ENCODE results near the gene ZNF423.

Gene ZNF423

DNA sequence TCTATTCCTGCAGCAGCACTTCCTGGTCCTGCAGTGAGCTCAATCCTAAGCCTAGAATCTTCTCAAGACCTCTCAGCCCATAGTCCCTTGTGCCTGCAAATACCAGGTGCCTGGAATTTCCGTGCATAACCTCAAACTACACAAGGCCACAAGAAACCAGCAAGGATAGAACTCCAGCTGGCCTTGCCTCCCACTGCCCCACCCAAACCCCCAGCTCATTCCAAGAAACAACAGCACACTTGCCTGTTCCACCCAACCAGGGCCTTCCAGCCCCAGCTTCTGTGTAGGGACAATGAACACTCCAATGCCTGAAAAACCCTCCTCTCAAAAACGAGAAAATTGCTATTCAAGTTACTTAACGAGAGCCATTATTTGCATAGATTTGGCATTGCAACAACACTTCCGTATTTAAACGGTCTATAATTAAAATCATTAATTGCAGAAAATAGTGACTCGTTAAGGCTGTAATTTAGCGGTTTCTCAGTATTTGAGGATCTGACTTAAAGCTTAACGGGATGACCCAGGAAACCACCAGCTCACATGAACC lies 335.3 kb downstream of the ZNF423 start:
- Histone ChIP-seq H2BK5ac (ENCODE audit: low read depth, low read length, poor library complexity, severe bottlenecking) (no peak overlapping the region), H3K27me3 (ENCODE audit: control insufficient read depth in 1 of 2, insufficient read depth in 1 of 2, low read length in 2 of 2) (no peaks in the 10 kb centered on the region), H3K18ac (ENCODE audit: low read depth in 1 of 2, low read length in 2 of 2) (no peak overlapping the region), H2BK12ac (ENCODE audit: low read length in 2 of 2) (no peak overlapping the region), H3K9me3 (ENCODE audit: control insufficient read depth, low read length) (no peaks in the 10 kb centered on the region), H2AFZ (ENCODE audit: low read depth, low read length) (no peak overlapping the region), H3K4ac (ENCODE audit: low read depth in 1 of 2, low read length in 2 of 2) (no peak overlapping the region), H3K4me1 (ENCODE audit: control insufficient read depth, insufficient read depth, low read depth, low read length) (no peaks in the 10 kb centered on the region), H3K4me2 (ENCODE audit: low read length, poor library complexity, severe bottlenecking) (no peak overlapping the region), H3K79me1 (replicated peaks; ENCODE audit: low read length, poor library complexity, severe bottlenecking) (no peaks in the 10 kb centered on the region), H3K14ac (ENCODE audit: low read length in 2 of 2) (no peak overlapping the region), H4K91ac (ENCODE audit: low read length) (no peak overlapping the region), H4K8ac (ENCODE audit: low read length) (no peak overlapping the region), H3K36me3 (ENCODE audit: control insufficient read depth in 1 of 2, insufficient read depth in 2 of 2, low read depth in 1 of 2, low read length in 2 of 2) (peaks cover 7 to 24% of the 10 kb centered on the region in 2 experiments), H3K23ac (ENCODE audit: low read length in 2 of 2) (no peak overlapping the region), H3K27ac (ENCODE audit: low read length, poor library complexity, severe bottlenecking) (no peak overlapping the region), H3K4me3 (ENCODE audit: insufficient read depth in 1 of 2, low read depth in 1 of 2, low read length in 2 of 2) (no peak overlapping the region), H2AK5ac (ENCODE audit: low read length, severe bottlenecking) (no peak overlapping the region), H3K9ac (ENCODE audit: low read length) (no peak overlapping the region), H2BK15ac (ENCODE audit: low read depth, poor library complexity, severe bottlenecking) (no peak overlapping the region), H2BK120ac (ENCODE audit: low read depth, low read length) (no peak overlapping the region)
- 96% methylated on average over 8 of the region's 8 CpGs for WGBS
- no peak for DNase-seq

DNA sequence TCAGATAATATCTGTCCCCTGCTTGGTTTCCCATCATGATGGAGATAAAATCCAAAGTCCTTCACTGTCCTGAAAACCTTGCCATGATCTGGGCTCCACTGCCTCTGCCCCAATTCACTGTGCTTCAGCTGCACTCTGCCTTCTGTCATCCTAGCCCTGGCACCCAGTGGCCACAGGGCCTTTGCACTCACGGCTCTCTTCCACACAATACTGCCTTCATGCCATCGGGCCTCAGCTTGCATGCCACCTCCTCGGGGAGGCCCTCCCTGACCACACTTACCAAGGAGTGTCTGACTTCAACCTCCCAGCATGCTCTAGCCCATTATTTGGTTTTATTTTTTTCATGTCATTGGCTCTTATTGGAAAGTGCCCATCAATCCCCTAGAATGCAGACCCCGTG lies 336.2 kb downstream of the ZNF423 start:
- H3K23ac ChIP-seq (ENCODE audit: low read length in 2 of 2): no peak overlapping the region
- no peak overlapping the region for H3K9ac ChIP-seq (ENCODE audit: low read length)
- no peak overlapping the region for H3K4ac ChIP-seq (ENCODE audit: low read depth in 1 of 2, low read length in 2 of 2)
- no peak overlapping the region for H3K4me2 ChIP-seq (ENCODE audit: low read length, poor library complexity, severe bottlenecking)
- H3K27me3 ChIP-seq (ENCODE audit: control insufficient read depth in 1 of 2, insufficient read depth in 1 of 2, low read length in 2 of 2): no peaks in the 10 kb centered on the region
- H3K4me1 ChIP-seq (ENCODE audit: control insufficient read depth, insufficient read depth, low read depth, low read length): no peaks in the 10 kb centered on the region
- H3K14ac ChIP-seq (ENCODE audit: low read length in 2 of 2): no peak overlapping the region
- no peak overlapping the region for H2AK5ac ChIP-seq (ENCODE audit: low read length, severe bottlenecking)
- H2BK12ac ChIP-seq (ENCODE audit: low read length in 2 of 2): no peak overlapping the region
- H2AFZ ChIP-seq (ENCODE audit: low read depth, low read length): no peak overlapping the region
- DNase-seq: no peak
- H4K8ac ChIP-seq (ENCODE audit: low read length): no peak overlapping the region
- H4K91ac ChIP-seq (ENCODE audit: low read length): no peak overlapping the region
- H2BK5ac ChIP-seq (ENCODE audit: low read depth, low read length, poor library complexity, severe bottlenecking): no peak overlapping the region
- H3K18ac ChIP-seq (ENCODE audit: low read depth in 1 of 2, low read length in 2 of 2): no peak overlapping the region
- H3K27ac ChIP-seq (ENCODE audit: low read length, poor library complexity, severe bottlenecking): no peak overlapping the region
- H3K36me3 ChIP-seq (ENCODE audit: control insufficient read depth in 1 of 2, insufficient read depth in 2 of 2, low read depth in 1 of 2, low read length in 2 of 2): peaks cover 7 to 24% of the 10 kb centered on the region in 2 experiments
- H3K79me1 ChIP-seq (replicated peaks; ENCODE audit: low read length, poor library complexity, severe bottlenecking): no peaks in the 10 kb centered on the region
- WGBS: 94% methylated on average over 4 of the region's 4 CpGs
- no peaks in the 10 kb centered on the region for H3K9me3 ChIP-seq (ENCODE audit: control insufficient read depth, low read length)
- no peak overlapping the region for H2BK120ac ChIP-seq (ENCODE audit: low read depth, low read length)
- H3K4me3 ChIP-seq (ENCODE audit: insufficient read depth in 1 of 2, low read depth in 1 of 2, low read length in 2 of 2): no peak overlapping the region
- no peak overlapping the region for H2BK15ac ChIP-seq (ENCODE audit: low read depth, poor library complexity, severe bottlenecking)

DNA sequence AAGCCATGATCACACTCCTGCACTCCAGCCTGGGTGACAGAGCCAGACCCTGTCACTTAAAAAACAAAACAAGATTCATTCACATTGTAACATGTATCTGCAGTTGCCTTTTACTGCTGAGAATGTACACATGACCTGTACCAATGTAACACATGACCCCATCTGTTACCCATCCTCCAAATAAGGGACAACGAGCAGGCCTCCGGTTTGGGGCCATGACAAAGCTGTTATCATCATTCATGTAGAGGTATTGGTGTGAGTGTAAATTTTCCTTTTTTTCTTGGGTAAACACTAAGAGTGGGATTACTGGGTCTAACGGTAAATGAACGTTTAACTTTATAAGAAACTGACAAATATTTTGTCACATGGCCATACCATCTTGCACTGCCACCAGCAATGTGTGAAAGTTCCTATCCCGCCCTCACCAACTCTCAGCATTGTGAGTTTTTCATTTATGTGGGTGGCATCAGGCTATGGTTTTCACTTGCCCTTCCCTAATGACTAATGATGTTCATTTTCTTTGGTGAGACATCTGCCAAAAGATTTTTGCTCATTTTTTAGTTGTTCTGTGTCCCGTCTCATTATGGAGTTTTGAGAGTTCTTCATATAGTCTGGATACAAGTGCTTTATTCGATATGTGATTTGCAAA lies 336.8 kb downstream of the ZNF423 start:
- no peak overlapping the region for H4K8ac ChIP-seq (ENCODE audit: low read length)
- H3K9ac ChIP-seq (ENCODE audit: low read length): no peak overlapping the region
- no peak overlapping the region for H3K18ac ChIP-seq (ENCODE audit: low read depth in 1 of 2, low read length in 2 of 2)
- DNase-seq: no peak
- H3K4me2 ChIP-seq (ENCODE audit: low read length, poor library complexity, severe bottlenecking): no peak overlapping the region
- no peak overlapping the region for H3K23ac ChIP-seq (ENCODE audit: low read length in 2 of 2)
- H2AK5ac ChIP-seq (ENCODE audit: low read length, severe bottlenecking): no peak overlapping the region
- no peak overlapping the region for H3K4ac ChIP-seq (ENCODE audit: low read depth in 1 of 2, low read length in 2 of 2)
- no peak overlapping the region for H2BK15ac ChIP-seq (ENCODE audit: low read depth, poor library complexity, severe bottlenecking)
- H2BK12ac ChIP-seq (ENCODE audit: low read length in 2 of 2): no peak overlapping the region
- H2BK120ac ChIP-seq (ENCODE audit: low read depth, low read length): no peak overlapping the region
- no peak overlapping the region for H3K14ac ChIP-seq (ENCODE audit: low read length in 2 of 2)
- no peak overlapping the region for H3K27ac ChIP-seq (ENCODE audit: low read length, poor library complexity, severe bottlenecking)
- H3K79me1 ChIP-seq (replicated peaks; ENCODE audit: low read length, poor library complexity, severe bottlenecking): no peaks in the 10 kb centered on the region
- no peaks in the 10 kb centered on the region for H3K27me3 ChIP-seq (ENCODE audit: control insufficient read depth in 1 of 2, insufficient read depth in 1 of 2, low read length in 2 of 2)
- no peaks in the 10 kb centered on the region for H3K9me3 ChIP-seq (ENCODE audit: control insufficient read depth, low read length)
- peaks cover 7 to 24% of the 10 kb centered on the region in 2 experiments for H3K36me3 ChIP-seq (ENCODE audit: control insufficient read depth in 1 of 2, insufficient read depth in 2 of 2, low read depth in 1 of 2, low read length in 2 of 2)
- no peak overlapping the region for H3K4me3 ChIP-seq (ENCODE audit: insufficient read depth in 1 of 2, low read depth in 1 of 2, low read length in 2 of 2)
- H3K4me1 ChIP-seq (ENCODE audit: control insufficient read depth, insufficient read depth, low read depth, low read length): no peaks in the 10 kb centered on the region
- H2AFZ ChIP-seq (ENCODE audit: low read depth, low read length): no peak overlapping the region
- 89% methylated on average over 4 of the region's 7 CpGs for WGBS
- H2BK5ac ChIP-seq (ENCODE audit: low read depth, low read length, poor library complexity, severe bottlenecking): no peak overlapping the region
- no peak overlapping the region for H4K91ac ChIP-seq (ENCODE audit: low read length)

DNA sequence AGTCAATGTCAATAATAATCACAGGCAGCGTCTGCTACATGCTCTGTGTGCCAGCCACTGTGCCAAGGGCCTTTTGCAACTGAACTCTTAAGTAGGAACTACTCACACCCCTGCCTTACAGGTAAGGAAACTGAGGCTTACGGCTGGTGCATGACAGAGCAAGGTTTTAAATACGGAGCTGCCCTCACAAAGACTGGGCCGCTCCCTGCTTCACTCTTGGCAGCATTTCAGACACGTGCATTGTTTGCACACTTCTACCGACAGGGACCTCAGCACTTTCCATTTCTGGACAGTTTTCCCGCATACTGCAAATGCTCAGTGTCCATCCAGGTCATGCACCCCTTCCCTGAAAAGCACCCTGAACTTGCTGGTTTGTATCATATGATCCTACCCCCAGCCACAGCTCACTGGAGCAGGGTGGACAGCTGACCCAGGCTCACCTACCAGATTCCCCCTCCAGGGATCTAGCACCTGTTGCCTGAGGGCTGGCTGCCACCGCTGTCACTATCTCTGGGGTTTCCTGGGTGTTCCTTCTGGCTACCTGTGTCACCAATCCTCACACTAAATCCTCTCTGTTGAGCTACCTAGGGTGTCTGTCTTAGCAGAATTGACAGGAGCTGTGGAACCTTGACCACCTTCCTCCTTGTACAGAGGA lies 339.4 kb downstream of the ZNF423 start:
- Histone ChIP-seq H2BK15ac (ENCODE audit: low read depth, poor library complexity, severe bottlenecking) (no peak overlapping the region), H2BK5ac (ENCODE audit: low read depth, low read length, poor library complexity, severe bottlenecking) (no peak overlapping the region), H3K36me3 (ENCODE audit: control insufficient read depth in 1 of 2, insufficient read depth in 2 of 2, low read depth in 1 of 2, low read length in 2 of 2) (peaks cover 0 to 3% of the 10 kb centered on the region in 2 experiments), H3K9me3 (ENCODE audit: control insufficient read depth, low read length) (no peaks in the 10 kb centered on the region), H2AFZ (ENCODE audit: low read depth, low read length) (no peak overlapping the region), H3K23ac (ENCODE audit: low read length in 2 of 2) (no peak overlapping the region), H3K27me3 (ENCODE audit: control insufficient read depth in 1 of 2, insufficient read depth in 1 of 2, low read length in 2 of 2) (no peaks in the 10 kb centered on the region), H3K4me2 (ENCODE audit: low read length, poor library complexity, severe bottlenecking) (no peak overlapping the region), H2BK12ac (ENCODE audit: low read length in 2 of 2) (no peak overlapping the region), H4K8ac (ENCODE audit: low read length) (no peak overlapping the region), H3K4me3 (ENCODE audit: insufficient read depth in 1 of 2, low read depth in 1 of 2, low read length in 2 of 2) (no peak overlapping the region), H3K4me1 (ENCODE audit: control insufficient read depth, insufficient read depth, low read depth, low read length) (no peaks in the 10 kb centered on the region), H3K14ac (ENCODE audit: low read length in 2 of 2) (no peak overlapping the region), H3K27ac (ENCODE audit: low read length, poor library complexity, severe bottlenecking) (no peak overlapping the region), H4K91ac (ENCODE audit: low read length) (no peak overlapping the region), H3K9ac (ENCODE audit: low read length) (no peak overlapping the region), H3K4ac (ENCODE audit: low read depth in 1 of 2, low read length in 2 of 2) (no peak overlapping the region), H3K79me1 (replicated peaks; ENCODE audit: low read length, poor library complexity, severe bottlenecking) (no peaks in the 10 kb centered on the region), H2AK5ac (ENCODE audit: low read length, severe bottlenecking) (no peak overlapping the region), H3K18ac (ENCODE audit: low read depth in 1 of 2, low read length in 2 of 2) (no peak overlapping the region), H2BK120ac (ENCODE audit: low read depth, low read length) (no peak overlapping the region)
- DNase-seq: no peak
- 88% methylated on average over 8 of the region's 8 CpGs for WGBS

All from mesenchymal stem cell (in vitro differentiated cells and primary cell).